GM18508 (cell line): ENCODE measurements around the gene CRYBG1.
"Not testable (repeated sequence)": the region's sequence is repeated elsewhere in the genome, so short reads cannot be mapped to it uniquely, and the experiment has no call there.

ENCODE experiments used
- ATAC-seq: cut with Tn5 transposase; IDR thresholded peaks from one replicate; pipeline ENCODE4 v1.9.1; 2021; ENCODE audit warnings: moderate number of reproducible peaks; ENCODE audit not compliant: insufficient read depth, unreplicated experiment

CRYBG1 gene

DNA sequence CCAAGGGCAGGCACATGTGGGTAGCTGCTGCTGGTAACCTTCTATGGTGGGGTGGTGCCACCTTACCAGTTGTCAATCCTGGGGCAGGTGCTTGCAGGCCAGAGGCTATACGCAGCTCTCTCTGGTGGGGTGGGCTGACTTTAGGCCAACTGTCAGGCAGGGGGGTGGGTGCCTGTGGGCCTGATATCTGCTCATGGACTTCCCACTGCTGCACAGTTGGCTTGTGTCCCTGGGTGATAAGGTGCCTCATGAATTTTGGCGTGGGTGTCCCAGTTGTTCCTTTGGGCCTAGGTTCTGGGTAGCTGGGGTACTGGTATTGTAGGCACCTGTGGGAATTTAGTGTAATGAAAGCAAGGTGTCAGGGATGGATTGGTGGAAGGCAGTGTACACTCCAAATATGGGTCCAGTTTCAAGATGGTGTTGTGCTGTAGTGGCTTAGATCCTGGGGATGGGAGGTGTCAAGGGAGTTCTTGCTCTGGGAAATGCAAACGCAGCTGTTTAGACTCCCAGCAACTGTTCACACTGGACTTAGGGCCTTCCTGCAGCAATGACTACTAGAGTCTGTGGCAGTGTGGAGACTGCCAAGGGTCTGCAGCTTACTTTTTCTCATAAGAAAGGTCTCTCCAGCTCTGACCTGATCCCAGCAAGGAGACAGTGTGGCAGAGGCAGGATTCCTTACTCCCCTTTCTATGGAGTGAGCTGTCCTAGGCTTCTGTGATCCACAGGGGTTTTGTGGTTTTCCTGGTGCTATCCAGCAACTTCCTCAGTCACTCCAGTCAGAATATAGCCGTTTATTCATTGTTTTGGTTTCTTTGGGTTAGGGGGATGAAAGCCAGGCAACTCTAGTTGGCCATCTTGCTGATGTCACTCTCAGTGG is 128.2 kb downstream of the CRYBG1 start:
- no peak for ATAC-seq

DNA sequence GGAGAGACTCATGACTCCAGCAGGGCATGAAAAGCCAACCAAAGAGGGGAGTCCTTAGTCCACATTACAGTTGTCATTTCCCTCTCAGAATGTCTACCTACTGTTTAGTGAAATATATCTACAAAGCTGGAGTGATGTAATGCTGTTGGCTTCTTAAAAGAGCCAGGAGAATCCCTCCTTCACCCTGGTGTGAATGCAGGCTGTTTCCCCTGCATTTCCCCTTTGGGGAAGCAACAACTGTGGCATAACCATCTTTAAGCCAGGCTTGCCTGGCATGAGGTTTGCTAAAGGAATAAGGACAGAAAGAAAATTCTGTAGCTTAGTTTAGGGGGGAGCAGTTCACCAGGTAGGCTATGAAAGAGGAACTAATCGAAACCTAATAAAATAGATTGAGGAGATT is 129.5 kb downstream of the CRYBG1 start:
- no peak for ATAC-seq

- ATAC-seq, result no peak
Observed at GRCh38 chr6:106490436-106490835, 129.9 kb downstream of the CRYBG1 start.

GRCh38 chr6:106490974-106491373 is 130.5 kb downstream of the CRYBG1 start:
- no peak for ATAC-seq

GRCh38 chr6:106495014-106495413 is 134.5 kb downstream of the CRYBG1 start:
- ATAC-seq, result no peak

DNA sequence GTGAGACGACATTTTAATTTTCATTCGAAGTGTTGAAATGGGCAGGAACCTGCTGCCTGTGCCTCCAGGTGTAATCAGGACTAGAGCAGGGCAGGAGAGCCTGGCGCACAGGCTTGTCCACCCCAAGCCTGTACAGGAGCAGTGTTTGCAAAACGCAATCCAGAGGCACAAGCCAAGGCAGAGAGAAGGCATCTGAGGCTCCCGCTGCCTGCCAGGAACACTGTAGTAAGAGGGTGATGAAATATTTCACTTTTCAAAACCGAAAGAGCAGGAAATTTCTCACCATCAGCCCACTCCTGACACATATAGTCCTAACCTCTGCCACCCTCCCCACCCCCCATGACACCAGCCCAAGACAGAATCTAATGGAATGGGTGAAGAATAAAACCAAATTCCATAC is 136.3 kb downstream of the CRYBG1 start:
- ATAC-seq, result no peak

DNA sequence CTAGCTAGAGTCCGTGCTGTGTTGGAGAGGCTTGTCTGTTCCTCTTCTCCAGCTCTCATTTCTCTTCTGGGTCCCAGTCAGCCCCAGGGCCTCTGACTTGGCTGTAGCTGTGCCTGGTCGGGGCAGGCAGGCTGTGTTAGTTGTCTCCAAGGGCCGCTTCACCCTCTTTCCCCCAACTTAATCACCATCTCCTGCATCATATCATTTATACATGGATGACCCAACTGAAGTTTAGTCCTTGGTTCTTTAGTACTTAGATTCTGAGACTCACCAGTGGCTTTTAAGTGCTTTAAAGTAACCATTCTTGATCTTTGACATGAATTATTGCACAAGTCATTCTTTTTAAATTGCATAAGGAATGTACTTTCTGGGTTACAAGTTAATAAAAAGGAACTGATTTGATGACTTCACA is 141.4 kb downstream of the CRYBG1 start:
- no peak for ATAC-seq

- no peak for ATAC-seq
Observed at GRCh38 chr6:106502559-106502958, 142.0 kb downstream of the CRYBG1 start.

- ATAC-seq, result no peak
Observed at GRCh38 chr6:106508277-106508676, 147.8 kb downstream of the CRYBG1 start.

DNA sequence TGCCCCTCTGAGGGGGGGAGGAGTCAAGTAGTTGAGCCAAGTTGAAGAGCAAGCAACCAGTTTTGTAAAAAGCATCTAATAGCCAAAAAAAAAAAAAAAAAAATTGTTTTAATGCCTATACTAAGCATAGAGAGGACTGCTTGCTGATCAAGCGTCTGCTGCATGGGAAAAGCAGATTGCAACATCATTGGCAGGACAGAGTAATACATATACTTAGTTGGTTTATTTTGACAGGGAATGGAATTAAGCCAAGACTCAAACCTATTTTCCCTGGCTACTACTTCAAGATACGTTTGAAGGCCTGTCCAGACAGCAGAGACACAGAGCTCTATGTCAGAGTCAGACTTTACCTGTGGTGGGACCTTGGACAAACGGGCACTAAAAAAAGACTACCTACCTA is 148.3 kb downstream of the CRYBG1 start:
- no peak for ATAC-seq

DNA sequence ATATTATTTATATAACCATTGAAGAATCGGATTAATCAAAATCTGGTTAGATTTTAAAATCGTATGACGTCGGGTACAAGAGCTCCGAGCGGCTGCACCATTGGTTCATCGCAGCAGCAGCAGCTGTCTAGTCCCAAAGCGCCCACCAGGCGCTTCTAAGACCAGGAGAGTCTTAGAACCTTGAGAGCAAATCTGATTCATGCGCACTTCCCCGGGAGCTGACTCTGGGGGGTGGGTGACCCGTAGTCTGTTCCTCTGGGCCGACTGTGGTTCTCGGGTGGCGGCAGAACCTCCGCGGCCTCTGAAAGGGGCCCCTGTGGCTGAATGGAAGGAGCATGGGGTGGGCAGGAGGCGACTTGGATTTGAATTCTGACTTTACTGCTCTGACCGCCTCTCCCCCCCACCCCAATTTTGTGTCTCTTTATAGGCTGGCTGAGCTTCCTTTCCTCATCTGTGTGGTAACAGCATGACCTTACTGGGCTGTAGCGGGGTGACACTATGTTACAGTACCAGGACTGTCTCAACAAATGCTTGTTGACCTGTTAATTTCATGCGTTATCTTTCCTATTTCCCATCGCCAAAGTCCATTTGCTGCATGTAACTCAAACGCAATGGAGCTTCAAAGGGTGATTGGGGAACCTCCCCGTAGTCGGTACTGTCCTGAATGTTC is 149.0 kb downstream of the CRYBG1 start:
- no peak for ATAC-seq

DNA sequence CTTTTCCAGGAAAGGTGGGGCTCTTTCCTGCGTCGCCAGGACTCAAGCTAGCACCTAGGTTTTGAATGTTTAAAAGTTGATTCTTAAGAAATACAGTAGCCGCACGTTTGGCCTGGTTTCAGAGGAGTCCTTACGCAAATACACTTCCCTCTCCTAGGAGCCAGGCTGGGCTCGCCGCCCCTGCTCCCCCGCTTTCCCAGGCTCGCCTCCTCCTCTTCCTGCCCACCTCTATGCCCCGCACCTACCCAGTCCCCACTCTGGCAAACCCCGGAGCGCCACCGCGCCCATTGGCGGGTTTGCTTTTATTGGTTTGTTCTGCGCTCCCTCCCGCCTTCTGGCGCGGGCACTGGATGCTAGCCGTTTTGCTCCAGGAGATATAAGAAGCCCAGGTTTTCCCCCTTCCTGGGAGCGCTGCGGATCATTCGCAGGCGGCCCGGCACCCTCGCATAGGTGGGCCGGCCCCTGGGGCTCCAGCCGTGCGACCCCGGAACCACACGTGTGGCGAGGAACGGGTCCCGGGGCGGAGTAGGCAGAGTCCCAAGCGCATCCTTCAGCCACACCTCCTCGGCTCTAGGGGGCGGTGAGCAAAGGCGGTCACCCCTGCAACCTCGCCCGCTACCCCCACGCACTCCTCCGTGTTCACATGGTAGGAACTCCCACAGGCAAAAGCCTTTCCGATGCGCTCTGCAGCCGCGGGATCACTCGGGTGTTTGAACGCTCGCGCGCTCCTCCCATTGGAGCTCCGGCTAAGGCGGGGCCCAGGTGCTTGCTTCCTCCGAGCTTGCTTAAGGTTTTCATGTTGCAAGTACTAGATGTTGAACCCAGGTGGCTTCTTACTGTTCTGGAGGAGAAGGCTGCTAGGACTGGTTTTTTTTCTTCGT is 149.8 kb downstream of the CRYBG1 start:
- no peak for ATAC-seq

GRCh38 chr6:106511288-106512047 is 151.0 kb downstream of the CRYBG1 start:
- no peak for ATAC-seq

DNA sequence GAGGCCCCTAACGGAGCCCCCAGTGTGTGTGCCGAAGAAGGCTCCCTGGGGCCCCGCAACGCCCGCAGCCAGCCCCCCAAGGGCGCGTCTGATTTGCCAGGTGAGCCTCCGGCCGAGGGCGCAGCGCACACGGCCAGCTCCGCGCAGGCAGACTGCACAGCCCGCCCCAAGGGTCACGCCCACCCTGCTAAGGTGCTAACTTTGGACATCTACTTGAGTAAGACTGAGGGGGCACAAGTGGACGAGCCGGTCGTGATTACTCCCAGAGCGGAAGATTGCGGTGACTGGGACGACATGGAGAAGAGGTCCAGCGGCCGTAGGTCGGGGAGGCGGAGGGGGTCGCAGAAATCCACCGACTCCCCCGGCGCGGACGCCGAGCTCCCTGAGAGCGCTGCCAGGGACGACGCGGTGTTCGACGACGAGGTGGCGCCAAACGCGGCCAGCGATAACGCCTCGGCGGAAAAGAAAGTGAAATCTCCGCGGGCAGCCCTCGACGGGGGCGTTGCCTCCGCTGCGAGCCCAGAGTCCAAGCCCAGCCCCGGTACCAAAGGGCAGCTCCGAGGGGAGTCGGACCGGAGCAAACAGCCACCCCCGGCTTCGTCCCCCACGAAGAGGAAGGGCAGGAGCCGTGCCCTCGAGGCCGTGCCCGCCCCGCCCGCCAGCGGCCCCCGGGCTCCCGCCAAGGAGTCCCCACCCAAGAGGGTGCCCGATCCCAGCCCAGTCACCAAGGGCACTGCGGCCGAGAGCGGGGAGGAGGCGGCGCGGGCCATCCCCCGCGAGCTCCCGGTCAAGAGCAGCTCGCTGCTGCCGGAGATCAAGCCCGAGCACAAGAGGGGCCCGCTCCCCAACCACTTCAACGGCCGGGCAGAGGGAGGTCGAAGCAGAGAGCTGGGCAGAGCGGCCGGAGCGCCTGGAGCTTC is 151.8 kb downstream of the CRYBG1 start:
- ATAC-seq, result peak; percentile 37

- ATAC-seq, result no peak
Observed at GRCh38 chr6:106512968-106513574, 152.6 kb downstream of the CRYBG1 start.

DNA sequence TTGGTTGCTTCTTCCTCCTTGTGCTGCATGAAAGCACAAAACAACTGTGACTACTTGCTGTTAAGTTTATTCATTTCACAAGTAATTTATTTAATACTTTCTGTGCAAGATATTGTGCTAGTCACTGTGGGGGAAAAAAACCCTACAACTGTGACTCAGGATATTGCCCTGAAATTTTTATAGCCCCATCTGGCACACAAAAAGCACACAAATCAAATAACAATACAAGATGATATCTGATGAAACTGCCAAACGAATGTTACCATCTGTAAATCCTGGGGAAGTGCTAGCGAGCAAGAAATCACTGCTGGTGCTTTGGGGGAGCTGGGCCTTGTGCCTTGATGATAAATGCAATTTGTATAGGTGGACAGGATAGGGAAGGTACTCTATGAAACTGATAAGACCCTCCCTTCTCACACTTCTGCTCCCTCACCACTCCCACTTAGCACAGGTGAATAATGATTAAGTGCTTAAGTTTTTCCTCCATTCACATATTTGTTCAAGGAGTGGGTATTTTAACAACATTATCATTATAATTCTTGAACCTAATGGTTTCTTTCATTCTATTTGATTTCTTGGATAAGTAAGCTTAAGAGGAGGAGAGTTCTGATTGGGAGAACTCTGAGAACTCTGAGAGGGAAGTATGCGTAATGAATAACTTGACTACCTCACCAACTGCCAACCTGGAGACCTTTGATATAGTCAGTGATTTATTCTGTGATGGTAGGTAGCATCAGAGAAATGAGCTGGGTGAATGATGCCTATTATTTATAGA is 153.5 kb downstream of the CRYBG1 start:
- ATAC-seq, result no peak

DNA sequence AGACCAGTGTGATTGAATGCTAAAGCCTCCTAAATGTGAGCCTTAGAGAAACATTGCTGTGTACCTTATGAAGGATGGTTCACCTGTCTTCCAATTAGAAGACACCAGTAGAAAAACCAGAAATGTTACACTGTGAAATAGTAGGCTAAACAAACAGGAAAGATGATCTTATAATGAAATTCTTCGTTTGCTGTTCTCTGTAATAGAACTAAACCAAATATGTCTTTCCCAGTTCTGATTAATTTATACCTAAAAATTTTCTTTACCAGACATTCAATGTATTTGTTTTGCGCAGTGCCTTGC is 154.0 kb downstream of the CRYBG1 start:
- no peak for ATAC-seq

GRCh38 chr6:106515582-106515981 is 155.1 kb downstream of the CRYBG1 start:
- ATAC-seq, result not testable (repeated sequence)
